K562 (cell line): ENCODE data around the gene SPRR2A. TPM values are rescaled to one million over a fixed set of nuclear protein-coding genes. Genes with fewer than 3 reads are reported as not detected.

Experiments used
- AFF1 ChIP-seq, 2 experiments: fragments of 450-650 bp; IDR thresholded peaks; 2 replicates each; pipeline ENCODE4 v1.6.1; 2018; ENCODE audit warnings: mild to moderate bottlenecking in 2 of 2, low read depth in 1 of 2; ENCODE audit not compliant: partially characterized antibody in 2 of 2
- ATF2 ChIP-seq: sonication (generic); formaldehyde crosslinking; IDR thresholded peaks from 2 replicates; pipeline ENCODE4 v1.8.1; 2022; ENCODE audit warnings: missing genetic modification reagents
- MLX ChIP-seq, 2 experiments: fragments of 450-650 bp in 1 of 2; sonication (generic) in 1 of 2; formaldehyde crosslinking; conservative IDR thresholded peaks; 2 replicates each; pipeline versions ENCODE4 v1.4.0 to v1.8.1; 2020 to 2022; ENCODE audit warnings: mild to moderate bottlenecking in 1 of 2, missing genetic modification reagents in 1 of 2
- NR4A1 ChIP-seq, 2 experiments: fragments of 250-450 bp in 1 of 2; fragments of 450-650 bp in 1 of 2; sonication (Bioruptor Pico) in 1 of 2; IDR thresholded peaks; 2 replicates each; pipeline versions ENCODE4 v1.4.0 to v1.6.1; 2016 to 2020; ENCODE audit warnings: mild to moderate bottlenecking in 2 of 2, missing compliant biosample characterization in 1 of 2, missing genetic modification characterization in 1 of 2, moderate library complexity in 1 of 2
- PHB ChIP-seq: fragments of 250-450 bp; sonication (Bioruptor Pico); IDR thresholded peaks from 2 replicates; pipeline ENCODE4 v1.5.0; 2021
- PHTF2 ChIP-seq: fragments of 250-450 bp; sonication (Bioruptor Pico); IDR thresholded peaks from 2 replicates; pipeline ENCODE4 v1.5.0; 2021; ENCODE audit warnings: mild to moderate bottlenecking
- PTRF ChIP-seq: fragments of 450-650 bp; IDR thresholded peaks from 2 replicates; pipeline ENCODE4 v1.6.1; 2016; ENCODE audit warnings: mild to moderate bottlenecking, missing genetic modification characterization, missing compliant biosample characterization
- SMAD3 ChIP-seq: fragments of 450-650 bp; formaldehyde crosslinking; conservative IDR thresholded peaks from 2 replicates; pipeline ENCODE4 v1.4.0; 2020; ENCODE audit warnings: mild to moderate bottlenecking
- SMAD4 ChIP-seq: fragments of 250-450 bp; sonication (Bioruptor Pico); conservative IDR thresholded peaks from 2 replicates; pipeline ENCODE4 v1.8.0; 2021; ENCODE audit warnings: inconsistent platforms, mild to moderate bottlenecking, moderate library complexity
- TFAP4 ChIP-seq: sonication (generic); formaldehyde crosslinking; IDR thresholded peaks from 2 replicates; pipeline ENCODE4 v1.8.0; 2022; ENCODE audit warnings: missing genetic modification reagents, mild to moderate bottlenecking, moderate library complexity, borderline replicate concordance
- ZBTB7A ChIP-seq: IDR thresholded peaks from 2 replicates; pipeline ENCODE4 v1.6.1; 2011; ENCODE audit warnings: low read depth, mild to moderate bottlenecking, low read length, moderate library complexity, borderline replicate concordance; ENCODE audit not compliant: control insufficient read depth
- ZNF347 ChIP-seq: fragments of 450-650 bp; formaldehyde crosslinking; IDR thresholded peaks from 2 replicates; pipeline ENCODE4 v1.4.0; 2020; ENCODE audit warnings: low read depth, mild to moderate bottlenecking, moderate library complexity
- ZNF592 ChIP-seq: fragments of 450-650 bp; IDR thresholded peaks from 2 replicates; pipeline ENCODE4 v1.6.1; 2017; ENCODE audit warnings: antibody characterized with exemption, mild to moderate bottlenecking
- ZNF780A ChIP-seq: fragments of 250-450 bp; sonication (Bioruptor Pico); IDR thresholded peaks from 2 replicates; pipeline ENCODE4 v1.5.0; 2021; ENCODE audit warnings: mild to moderate bottlenecking
- polyA plus RNA-seq, 8 experiments: library from polyadenylated mRNA; depleted of rRNA in 4 of 8; stranded (reverse) in 5 of 8; unstranded in 3 of 8; fragments of >200 nt; fragmentation: Nextera tagmentation in 2 of 8; fragmentation: Illumina TruSeq in 1 of 8; extraction: Ambion mirVana in 2 of 8; extraction: Trizol in 1 of 8; gene quantifications; 2 replicates each; pipeline versions ENCODE4 v1.2.1 to v1.2.3, GENCODE V29; 2011 to 2014; ENCODE audit warnings: inconsistent platforms in 1 of 8, missing spikeins in 1 of 8
- total RNA-seq, 7 experiments: library from RNA; depleted of rRNA in 6 of 7; stranded (reverse); fragments of >200 nt in 6 of 7; fragmentation: Illumina TruSeq in 2 of 7; extraction: Trizol in 2 of 7; gene quantifications; 2 replicates each; pipeline versions ENCODE4 v1.2.1 to v1.2.3, GENCODE V29; 2011 to 2021; ENCODE audit warnings: low replicate concordance in 1 of 7

SPRR2A gene
- total and polyA plus RNA-seq, 9 of the 15 experiments (the other 6 are each of a cell fraction or from before 2014, with no cell fraction given) = 0.17 TPM; not detected in 8

GRCh38 chr1:153058826-153059784, 1.8 kb upstream of the SPRR2A start (continued):
- TF ChIP-seq ZNF347 (CRISPR knock-in tag) (no peak), ZNF780A (CRISPR knock-in tag) (no peak), MLX (CRISPR knock-in tag; conservative IDR thresholded peaks at IDR 0.05) (no peak), PHB (CRISPR knock-in tag) (no peak), SMAD4 (CRISPR knock-in tag) (peak; percentile 74), ATF2 (CRISPR knock-in tag) (no peak), TFAP4 (CRISPR knock-in tag) (no peak), PTRF (no peak), ZNF592 (no peak), SMAD3 (CRISPR knock-in tag) (no peak; the same call in 1 of the 2 replicates), PHTF2 (CRISPR knock-in tag) (no peak), ZBTB7A (peak; percentile 61), NR4A1 (CRISPR knock-in tag; IDR thresholded peaks at IDR 0.05) (no peak), NR4A1 (tag; IDR thresholded peaks at IDR 0.05) (no peak), AFF1 (IDR thresholded peaks at IDR 0.05; ENCODE audit: low read depth in 1 of 2, partially characterized antibody in 2 of 2) (no peak)
